ENCODE data around the gene VPS50.

The VPS50 gene

GRCh38 chr7:93409324-93409723, 177.2 kb downstream of the VPS50 start:
- no peak for DNase-seq (ENCODE audit: low read depth in 2 of 2)
